ENCODE measurements around the gene SEC16B.

DNA sequence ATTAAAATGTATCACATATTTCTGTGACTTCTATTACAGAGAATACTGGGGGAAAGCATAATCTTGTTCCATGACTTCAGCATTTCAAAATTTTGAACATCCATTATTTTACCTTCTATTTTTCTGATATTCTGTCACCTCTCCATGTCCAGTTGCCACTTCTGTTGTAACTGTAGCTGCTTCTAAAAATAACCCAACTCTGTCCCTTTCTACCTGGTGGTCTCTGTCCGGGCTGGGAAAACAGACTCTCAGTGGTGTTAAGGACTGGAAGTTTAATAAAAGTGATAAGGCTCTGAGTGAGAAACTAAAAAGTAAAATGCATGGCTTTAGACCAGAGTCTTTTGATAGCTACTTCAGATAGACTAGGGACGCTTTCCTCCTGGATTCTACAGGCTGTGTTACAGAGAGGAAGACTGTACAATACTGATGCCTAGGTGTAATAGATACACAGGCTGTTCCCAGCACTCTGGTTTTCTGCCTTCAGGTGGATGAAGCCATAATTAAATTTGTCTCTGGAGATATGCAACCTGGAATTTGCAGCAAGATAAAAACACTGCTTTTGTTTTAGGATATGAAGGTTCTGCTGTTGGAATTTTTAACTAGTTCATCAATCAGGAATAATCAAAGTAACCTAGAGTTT lies 42.1 kb upstream of the SEC16B start:
- TF ChIP-seq RARB (CRISPR knock-in tag; IDR thresholded peaks at IDR 0.05) = no peak
- TF ChIP-seq GLIS3 (CRISPR knock-in tag; IDR thresholded peaks at IDR 0.05) = no peak
- no peak for TF ChIP-seq ARNTL (CRISPR knock-in tag; IDR thresholded peaks at IDR 0.05; ENCODE audit: borderline replicate concordance, low read depth)
- no peak for TF ChIP-seq PPARA (CRISPR knock-in tag; IDR thresholded peaks at IDR 0.05; ENCODE audit: borderline replicate concordance)
- TF ChIP-seq, protein P1, sequence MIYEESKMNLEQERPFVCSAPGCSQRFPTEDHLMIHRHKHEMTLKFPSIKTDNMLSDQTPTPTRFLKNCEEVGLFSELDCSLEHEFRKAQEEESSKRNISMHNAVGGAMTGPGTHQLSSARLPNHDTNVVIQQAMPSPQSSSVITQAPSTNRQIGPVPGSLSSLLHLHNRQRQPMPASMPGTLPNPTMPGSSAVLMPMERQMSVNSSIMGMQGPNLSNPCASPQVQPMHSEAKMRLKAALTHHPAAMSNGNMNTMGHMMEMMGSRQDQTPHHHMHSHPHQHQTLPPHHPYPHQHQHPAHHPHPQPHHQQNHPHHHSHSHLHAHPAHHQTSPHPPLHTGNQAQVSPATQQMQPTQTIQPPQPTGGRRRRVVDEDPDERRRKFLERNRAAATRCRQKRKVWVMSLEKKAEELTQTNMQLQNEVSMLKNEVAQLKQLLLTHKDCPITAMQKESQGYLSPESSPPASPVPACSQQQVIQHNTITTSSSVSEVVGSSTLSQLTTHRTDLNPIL (CRISPR knock-in tag; IDR thresholded peaks at IDR 0.05; ENCODE audit: low read depth) = no peak
- TF ChIP-seq ZFP30 (CRISPR knock-in tag; IDR thresholded peaks at IDR 0.05) = no peak
- TF ChIP-seq, protein P2, sequence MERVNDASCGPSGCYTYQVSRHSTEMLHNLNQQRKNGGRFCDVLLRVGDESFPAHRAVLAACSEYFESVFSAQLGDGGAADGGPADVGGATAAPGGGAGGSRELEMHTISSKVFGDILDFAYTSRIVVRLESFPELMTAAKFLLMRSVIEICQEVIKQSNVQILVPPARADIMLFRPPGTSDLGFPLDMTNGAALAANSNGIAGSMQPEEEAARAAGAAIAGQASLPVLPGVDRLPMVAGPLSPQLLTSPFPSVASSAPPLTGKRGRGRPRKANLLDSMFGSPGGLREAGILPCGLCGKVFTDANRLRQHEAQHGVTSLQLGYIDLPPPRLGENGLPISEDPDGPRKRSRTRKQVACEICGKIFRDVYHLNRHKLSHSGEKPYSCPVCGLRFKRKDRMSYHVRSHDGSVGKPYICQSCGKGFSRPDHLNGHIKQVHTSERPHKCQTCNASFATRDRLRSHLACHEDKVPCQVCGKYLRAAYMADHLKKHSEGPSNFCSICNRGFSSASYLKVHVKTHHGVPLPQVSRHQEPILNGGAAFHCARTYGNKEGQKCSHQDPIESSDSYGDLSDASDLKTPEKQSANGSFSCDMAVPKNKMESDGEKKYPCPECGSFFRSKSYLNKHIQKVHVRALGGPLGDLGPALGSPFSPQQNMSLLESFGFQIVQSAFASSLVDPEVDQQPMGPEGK (CRISPR knock-in tag; IDR thresholded peaks at IDR 0.05; ENCODE audit: borderline replicate concordance) = no peak
- no peak for TF ChIP-seq ZNF8 (CRISPR knock-in tag; IDR thresholded peaks at IDR 0.05)
- no peak for TF ChIP-seq ZNF565 (CRISPR knock-in tag; conservative IDR thresholded peaks at IDR 0.05; ENCODE audit: low read depth)
- TF ChIP-seq OSR1 (CRISPR knock-in tag; IDR thresholded peaks at IDR 0.05) = no peak
- no peak for TF ChIP-seq ISL1 (CRISPR knock-in tag; IDR thresholded peaks at IDR 0.05)
